Common myeloid progenitor, CD34-positive (primary cell): ENCODE results near the gene SDCBP2.

ENCODE experiments used
- CTCF ChIA-PET: fragments of 350-600 bp; sonication (Branson Sonifier 250); formaldehyde crosslinking; loops from one replicate; lab custom pipeline; 2021; ENCODE audit warnings: antibody characterized with exemption; lab: Charles Lee
- POLR2A ChIA-PET: fragments of 350-600 bp; sonication (Branson Sonifier 250); formaldehyde crosslinking; loops from one replicate; lab custom pipeline; 2021; ENCODE audit warnings: antibody characterized with exemption; lab: Charles Lee
- DNase-seq, 3 donors: peaks; one replicate each; pipeline versions ENCODE4 v3.0.0 to v3.0.0-alpha.2; 2013
- H3K27ac ChIP-seq, 2 experiments: 1 replicate in 1 of 2; 2 replicates in 1 of 2; pipeline ENCODE4 v1.7.0; 2013; ENCODE audit warnings: inconsistent platforms in 2 of 2, low read length in 2 of 2, mild to moderate bottlenecking in 2 of 2, low read depth in 1 of 2, moderate library complexity in 1 of 2; ENCODE audit not compliant: severe bottlenecking in 2 of 2, insufficient read depth in 1 of 2, poor library complexity in 1 of 2
- H3K27me3 ChIP-seq, 5 experiments: replicated peaks in 2 of 5; 1 replicate in 3 of 5; 2 replicates in 2 of 5; pipeline versions ENCODE4 v1.6.1 to v1.7.0; 2013; ENCODE audit warnings: low read length in 4 of 5, mild to moderate bottlenecking in 2 of 5, moderate library complexity in 2 of 5, inconsistent platforms in 1 of 5; ENCODE audit not compliant: insufficient read depth in 5 of 5, control insufficient read depth in 4 of 5
- H3K36me3 ChIP-seq, 4 experiments: 1 replicate in 2 of 4; 2 replicates in 2 of 4; pipeline versions ENCODE4 v1.6.1 to v1.7.0; 2013; ENCODE audit warnings: low read length in 3 of 4, control low read depth in 1 of 4, mild to moderate bottlenecking in 1 of 4; ENCODE audit not compliant: control insufficient read depth in 4 of 4, insufficient read depth in 4 of 4
- H3K4me1 ChIP-seq, 4 experiments: 1 replicate in 3 of 4; 2 replicates in 1 of 4; pipeline versions ENCODE4 v1.6.1 to v1.7.1; 2013; ENCODE audit warnings: low read length in 3 of 4, mild to moderate bottlenecking in 3 of 4, control low read depth in 1 of 4, inconsistent platforms in 1 of 4, moderate library complexity in 1 of 4; ENCODE audit not compliant: control insufficient read depth in 4 of 4, insufficient read depth in 4 of 4; ENCODE audit errors: control extremely low read depth in 1 of 4
- H3K4me3 ChIP-seq, 7 experiments: 1 replicate in 4 of 7; 2 replicates in 3 of 7; pipeline versions ENCODE4 v1.5.1 to v1.7.0; 2013; ENCODE audit warnings: mild to moderate bottlenecking in 7 of 7, low read length in 6 of 7, moderate library complexity in 6 of 7, inconsistent platforms in 2 of 7, low read depth in 2 of 7, control low read depth in 1 of 7; ENCODE audit not compliant: insufficient read depth in 4 of 7, control insufficient read depth in 1 of 7; ENCODE audit errors: extremely low read depth in 1 of 7
- H3K9me3 ChIP-seq, 5 experiments: 1 replicate in 4 of 5; 2 replicates in 1 of 5; pipeline versions ENCODE4 v1.6.1 to v1.7.1; 2013; ENCODE audit warnings: low read length in 4 of 5, mild to moderate bottlenecking in 2 of 5, inconsistent platforms in 1 of 5, low read depth in 1 of 5, moderate library complexity in 1 of 5; ENCODE audit not compliant: control insufficient read depth in 4 of 5, insufficient read depth in 2 of 5; ENCODE audit errors: control extremely low read depth in 1 of 5
- WGBS: methylation state at CpG from one replicate; pipeline ENCODE4 v1.1.5; 2013; ENCODE audit not compliant: insufficient coverage; 5-methylcytosine and 5-hydroxymethylcytosine counted together

The SDCBP2 gene

DNA sequence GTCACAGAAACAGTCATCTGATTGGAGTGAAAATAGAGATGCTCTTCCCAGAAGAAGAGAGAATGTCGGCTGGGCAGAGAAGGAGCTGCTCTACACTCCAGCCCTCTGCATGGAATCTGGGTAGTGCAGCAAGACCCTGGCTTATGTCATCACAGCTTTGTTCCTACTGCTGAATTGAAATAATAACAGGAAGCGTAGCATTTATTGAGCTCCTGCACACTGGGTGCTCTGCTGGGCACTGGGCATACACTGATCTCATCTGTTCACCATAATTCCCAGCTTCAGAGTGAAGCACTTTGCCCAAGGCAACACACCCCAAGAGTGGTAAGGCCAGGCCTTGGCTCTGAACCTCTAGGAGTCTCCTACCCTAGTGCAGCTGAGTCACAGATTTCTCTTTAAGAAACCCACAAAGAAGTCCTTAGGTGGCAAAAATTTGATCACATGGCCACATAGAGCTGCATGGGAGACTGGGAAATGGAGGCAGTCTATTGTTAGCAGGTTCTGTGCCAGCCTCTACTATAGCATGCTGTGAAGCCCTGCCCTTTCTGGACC is 3.9 kb upstream of the SDCBP2 start:
- POLR2A ChIA-PET: no interaction called here
- H3K4me1 ChIP-seq: peaks cover 0 to 23% (median 13%) of the 10 kb centered on the region in 4 experiments
- no peak overlapping the region for H3K27ac ChIP-seq
- H3K9me3 ChIP-seq: no peaks in the 10 kb centered on the region
- WGBS: 100% methylated on average over 2 of the region's 2 CpGs
- H3K36me3 ChIP-seq: peaks cover 4 to 35% (median 23%) of the 10 kb centered on the region in 4 experiments
- H3K27me3 ChIP-seq: no peaks in the 10 kb centered on the region
- CTCF ChIA-PET: interaction anchor here (0.7 to 1.3 kb wide), 7 partner anchors 18 to 115 kb away, joined by 3 to 4 read pairs (median 3); no protein-coding TSS in a partner anchor
- H3K4me3 ChIP-seq: no peak overlapping the region
- no peak for DNase-seq

- Histone ChIP-seq H3K4me1 (peaks cover 0 to 27% (median 18%) of the 10 kb centered on the region in 4 experiments), H3K27me3 (no peaks in the 10 kb centered on the region), H3K9me3 (no peaks in the 10 kb centered on the region), H3K27ac (no peak overlapping the region), H3K36me3 (peaks cover 4 to 35% (median 23%) of the 10 kb centered on the region in 4 experiments), H3K4me3 (no peak overlapping the region)
- ChIA-PET CTCF (interaction anchor here (1.0 to 1.3 kb wide), 5 partner anchors 17 to 50 kb away, joined by 3 to 4 read pairs (median 3); no protein-coding TSS in a partner anchor), POLR2A (no interaction called here)
- 100% methylated on average over 4 of the region's 6 CpGs for WGBS
- DNase-seq: no peak
These were observed 3.0 kb upstream of the SDCBP2 start for GRCh38 chr20:1331801-1332453.

GRCh38 chr20:1331101-1331500 is 2.2 kb upstream of the SDCBP2 start:
- CTCF ChIA-PET: interaction anchor here (1.1 kb wide), 1 partner anchor 16 kb away, joined by 3 read pairs; no protein-coding TSS in a partner anchor
- Histone ChIP-seq H3K4me1 (peaks cover 4 to 27% (median 17%) of the 10 kb centered on the region in 4 experiments), H3K27ac (no peak overlapping the region), H3K27me3 (no peaks in the 10 kb centered on the region), H3K36me3 (peaks cover 4 to 35% (median 23%) of the 10 kb centered on the region in 4 experiments), H3K4me3 (no peak overlapping the region), H3K9me3 (no peaks in the 10 kb centered on the region)
- no peak for DNase-seq
- 100% methylated on average over 2 of the region's 2 CpGs for WGBS
- POLR2A ChIA-PET: no interaction called here

DNA sequence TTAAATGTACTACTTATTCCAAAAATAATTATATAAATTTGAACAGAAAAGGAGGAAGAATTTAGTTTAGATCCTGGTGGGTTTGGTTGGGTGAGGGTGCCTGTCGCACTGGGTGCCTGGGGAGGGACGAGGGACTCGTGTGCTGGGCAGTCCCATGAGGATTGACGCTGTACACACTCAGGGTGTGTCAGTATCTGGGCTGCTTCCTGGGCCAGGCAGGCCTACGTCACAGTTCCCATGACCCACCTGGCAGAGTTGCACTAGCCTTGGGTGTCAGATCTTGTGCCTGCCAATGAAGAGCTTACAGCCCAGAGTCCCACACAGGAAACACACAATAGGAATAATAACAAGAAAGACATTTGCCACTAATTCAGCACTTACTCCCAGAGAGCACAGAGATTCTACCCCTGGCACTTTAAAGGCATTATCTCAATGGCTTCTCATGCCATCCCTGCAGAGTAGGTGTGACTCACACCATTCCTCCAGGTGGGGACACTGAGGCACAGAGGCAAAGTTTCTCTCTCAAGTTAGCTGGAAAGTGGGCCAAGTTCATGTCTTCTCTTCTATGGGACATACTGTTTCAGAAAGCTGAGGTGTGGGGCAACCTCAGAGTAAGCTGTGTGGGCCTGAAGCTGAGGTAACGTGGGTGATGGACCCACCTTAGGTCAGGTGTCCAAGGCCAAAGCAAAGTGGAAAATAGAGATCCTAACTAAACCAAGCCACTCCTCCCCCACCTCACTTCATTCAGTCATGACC is 1.3 kb upstream of the SDCBP2 start:
- Histone ChIP-seq H3K4me3 (no peak overlapping the region), H3K27me3 (no peaks in the 10 kb centered on the region), H3K27ac (no peak overlapping the region), H3K36me3 (peaks cover 4 to 35% (median 23%) of the 10 kb centered on the region in 4 experiments), H3K4me1 (peaks cover 4 to 33% (median 22%) of the 10 kb centered on the region in 4 experiments), H3K9me3 (no peaks in the 10 kb centered on the region)
- POLR2A ChIA-PET: no interaction called here
- 90% methylated on average over 5 of the region's 6 CpGs for WGBS
- CTCF ChIA-PET: interaction anchor here (2.1 to 3.4 kb wide), 2 partner anchors 106 to 108 kb away, joined by 6 to 11 read pairs; no protein-coding TSS in a partner anchor
- no peak for DNase-seq

GRCh38 chr20:1327827-1328679 is 886 bp downstream of the SDCBP2 start:
- no peaks in the 10 kb centered on the region for H3K27me3 ChIP-seq
- WGBS: 98% methylated on average over 6 of the region's 7 CpGs
- no peaks in the 10 kb centered on the region for H3K9me3 ChIP-seq
- no peak overlapping the region for H3K27ac ChIP-seq
- POLR2A ChIA-PET: no interaction called here
- DNase-seq: no peak
- H3K4me1 ChIP-seq: peaks cover 10 to 52% (median 38%) of the 10 kb centered on the region in 4 experiments
- peaks cover 2 to 22% (median 13%) of the 10 kb centered on the region in 4 experiments for H3K36me3 ChIP-seq
- CTCF ChIA-PET: interaction anchor here (1.0 to 3.4 kb wide), 7 partner anchors 10 to 111 kb away, joined by 3 to 11 read pairs (median 4); no protein-coding TSS in a partner anchor
- H3K4me3 ChIP-seq: no peak overlapping the region

DNA sequence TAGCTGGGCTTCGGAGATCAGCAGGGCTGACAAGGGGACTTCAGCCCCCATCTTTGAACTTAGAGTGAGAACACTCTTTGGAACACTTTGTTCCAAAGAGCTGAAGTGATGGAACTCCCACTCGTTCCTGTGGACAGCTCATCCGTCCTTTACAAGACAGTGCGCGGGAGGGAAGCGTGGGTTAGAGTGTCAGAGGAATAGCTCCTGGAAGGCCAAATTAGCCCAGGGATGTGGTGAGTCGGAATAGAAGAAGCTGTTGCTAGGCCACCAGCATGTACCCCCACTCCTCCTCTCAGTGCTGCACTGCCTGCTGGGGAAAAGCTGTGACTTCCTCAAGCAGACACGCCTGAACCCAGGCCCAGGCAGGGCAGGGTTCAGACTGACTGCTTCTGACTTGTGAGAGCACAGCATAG is 1.7 kb downstream of the SDCBP2 start:
- no peak for DNase-seq
- peaks cover 0 to 16% (median 9%) of the 10 kb centered on the region in 4 experiments for H3K36me3 ChIP-seq
- no peaks in the 10 kb centered on the region for H3K27me3 ChIP-seq
- no peak overlapping the region for H3K27ac ChIP-seq
- no peak overlapping the region for H3K4me3 ChIP-seq
- peaks cover 10 to 60% (median 42%) of the 10 kb centered on the region in 4 experiments for H3K4me1 ChIP-seq
- ChIA-PET CTCF (interaction anchor here (1.0 to 3.4 kb wide), 5 partner anchors 11 to 109 kb away, joined by 3 to 11 read pairs (median 4); no protein-coding TSS in a partner anchor), POLR2A (no interaction called here)
- H3K9me3 ChIP-seq: no peaks in the 10 kb centered on the region
- 98% methylated on average over 8 of the region's 8 CpGs for WGBS
